Measurements from ENCODE around the gene ATAD3C. TPM values are rescaled to one million over a fixed set of nuclear protein-coding genes. Genes with fewer than 3 reads are reported as not detected.
"Not testable (repeated sequence)": the region's sequence is repeated elsewhere in the genome, so short reads cannot be mapped to it uniquely, and the experiment has no call there.

The ATAD3C gene
- total and polyA plus RNA-seq, 2 donors (not counting 1 experiment from before 2014, with no cell fraction given) = 0.17 TPM; not detected in 1

DNA sequence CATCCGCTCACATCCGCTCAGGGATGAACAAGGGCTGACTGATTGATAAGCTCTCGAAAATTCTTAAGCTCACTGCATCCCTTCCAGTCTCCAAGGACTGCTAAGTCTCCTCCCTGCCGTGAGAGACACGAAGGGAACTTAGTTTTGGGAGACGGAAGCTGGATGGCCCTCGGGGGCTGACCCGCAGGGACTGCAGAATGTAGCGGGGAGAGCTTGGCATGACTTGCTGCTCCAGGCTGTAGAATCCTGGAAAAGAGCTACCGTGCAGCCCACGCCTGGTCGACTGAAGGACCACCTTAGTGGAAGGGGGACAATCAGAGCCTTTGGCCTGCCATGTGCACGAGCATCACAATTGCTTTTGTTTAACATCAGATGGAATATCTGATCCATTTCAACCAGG, 33.7 kb upstream of the ATAD3C start:
- Histone ChIP-seq H3K36me3 (ENCODE audit: control insufficient read depth, insufficient read depth, low read length) (no peaks in the 10 kb centered on the region), H3K4me2 (ENCODE audit: extremely low read depth, insufficient read depth, low read length) (no peak overlapping the region), H3K27ac (ENCODE audit: insufficient read depth, low read length) (no peak overlapping the region), H3K9me3 (ENCODE audit: control insufficient read depth, insufficient read depth, low read depth, low read length) (no peaks in the 10 kb centered on the region), H3K27me3 (ENCODE audit: control insufficient read depth, insufficient read depth, low read length) (no peaks in the 10 kb centered on the region), H4K20me1 (ENCODE audit: control insufficient read depth, extremely low read depth, insufficient read depth, low read length) (no peaks in the 10 kb centered on the region), H2AFZ (ENCODE audit: low read length) (no peak overlapping the region), H3K79me2 (ENCODE audit: control insufficient read depth, insufficient read depth, low read length) (no peaks in the 10 kb centered on the region), H3K4me1 (ENCODE audit: control insufficient read depth, extremely low read depth, insufficient read depth, low read length) (no peaks in the 10 kb centered on the region), H3K4me3 (replicated peaks in 1 of 4; ENCODE audit: control extremely low read depth in 1 of 4, insufficient read depth in 1 of 4, low read depth in 3 of 4, low read length in 4 of 4) (no peak overlapping the region), H3K9ac (ENCODE audit: insufficient read depth, low read length) (no peak overlapping the region)
- DNase-seq (ENCODE audit: low read depth in 2 of 2) = no peak
- TF ChIP-seq, protein P1, sequence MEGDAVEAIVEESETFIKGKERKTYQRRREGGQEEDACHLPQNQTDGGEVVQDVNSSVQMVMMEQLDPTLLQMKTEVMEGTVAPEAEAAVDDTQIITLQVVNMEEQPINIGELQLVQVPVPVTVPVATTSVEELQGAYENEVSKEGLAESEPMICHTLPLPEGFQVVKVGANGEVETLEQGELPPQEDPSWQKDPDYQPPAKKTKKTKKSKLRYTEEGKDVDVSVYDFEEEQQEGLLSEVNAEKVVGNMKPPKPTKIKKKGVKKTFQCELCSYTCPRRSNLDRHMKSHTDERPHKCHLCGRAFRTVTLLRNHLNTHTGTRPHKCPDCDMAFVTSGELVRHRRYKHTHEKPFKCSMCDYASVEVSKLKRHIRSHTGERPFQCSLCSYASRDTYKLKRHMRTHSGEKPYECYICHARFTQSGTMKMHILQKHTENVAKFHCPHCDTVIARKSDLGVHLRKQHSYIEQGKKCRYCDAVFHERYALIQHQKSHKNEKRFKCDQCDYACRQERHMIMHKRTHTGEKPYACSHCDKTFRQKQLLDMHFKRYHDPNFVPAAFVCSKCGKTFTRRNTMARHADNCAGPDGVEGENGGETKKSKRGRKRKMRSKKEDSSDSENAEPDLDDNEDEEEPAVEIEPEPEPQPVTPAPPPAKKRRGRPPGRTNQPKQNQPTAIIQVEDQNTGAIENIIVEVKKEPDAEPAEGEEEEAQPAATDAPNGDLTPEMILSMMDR (conservative IDR thresholded peaks at IDR 0.05 in 1 of 2, IDR thresholded peaks at IDR 0.05 in 1 of 2; ENCODE audit: low read depth in 1 of 2, low read length in 2 of 2) = no peak
- no peak for TF ChIP-seq EZH2 (IDR thresholded peaks at IDR 0.05; ENCODE audit: low read length, missing control alignments)

DNA sequence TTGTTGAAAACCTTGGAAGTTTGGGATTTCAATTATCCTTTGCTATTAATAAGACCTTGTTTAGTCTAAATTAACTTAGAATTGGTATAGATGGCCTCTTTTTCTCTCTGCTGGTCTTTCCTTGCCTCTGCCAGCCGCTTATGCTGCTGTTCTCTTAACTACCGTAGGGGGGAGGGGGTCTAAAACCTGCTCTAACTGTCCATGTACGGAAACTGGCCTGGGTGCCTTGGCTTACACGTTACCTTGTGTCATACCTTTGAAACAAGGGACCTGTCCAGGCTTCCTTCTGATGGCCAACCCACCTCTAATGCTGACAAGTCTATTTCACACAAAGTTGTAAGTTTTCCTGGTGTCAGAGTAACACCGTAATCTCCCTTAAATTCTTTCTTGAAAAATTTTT, 32.1 kb upstream of the ATAD3C start:
- not testable (repeated sequence) for H3K79me2 ChIP-seq (ENCODE audit: control insufficient read depth, insufficient read depth, low read length); H2AFZ ChIP-seq (ENCODE audit: low read length); H3K27me3 ChIP-seq (ENCODE audit: control insufficient read depth, insufficient read depth, low read length); H3K4me3 ChIP-seq (replicated peaks in 1 of 4; ENCODE audit: control extremely low read depth in 1 of 4, insufficient read depth in 1 of 4, low read depth in 3 of 4, low read length in 4 of 4); H3K9ac ChIP-seq (ENCODE audit: insufficient read depth, low read length); DNase-seq (ENCODE audit: low read depth in 2 of 2); H3K4me2 ChIP-seq (ENCODE audit: extremely low read depth, insufficient read depth, low read length); H4K20me1 ChIP-seq (ENCODE audit: control insufficient read depth, extremely low read depth, insufficient read depth, low read length); H3K4me1 ChIP-seq (ENCODE audit: control insufficient read depth, extremely low read depth, insufficient read depth, low read length); H3K9me3 ChIP-seq (ENCODE audit: control insufficient read depth, insufficient read depth, low read depth, low read length); H3K36me3 ChIP-seq (ENCODE audit: control insufficient read depth, insufficient read depth, low read length); H3K27ac ChIP-seq (ENCODE audit: insufficient read depth, low read length)

DNA sequence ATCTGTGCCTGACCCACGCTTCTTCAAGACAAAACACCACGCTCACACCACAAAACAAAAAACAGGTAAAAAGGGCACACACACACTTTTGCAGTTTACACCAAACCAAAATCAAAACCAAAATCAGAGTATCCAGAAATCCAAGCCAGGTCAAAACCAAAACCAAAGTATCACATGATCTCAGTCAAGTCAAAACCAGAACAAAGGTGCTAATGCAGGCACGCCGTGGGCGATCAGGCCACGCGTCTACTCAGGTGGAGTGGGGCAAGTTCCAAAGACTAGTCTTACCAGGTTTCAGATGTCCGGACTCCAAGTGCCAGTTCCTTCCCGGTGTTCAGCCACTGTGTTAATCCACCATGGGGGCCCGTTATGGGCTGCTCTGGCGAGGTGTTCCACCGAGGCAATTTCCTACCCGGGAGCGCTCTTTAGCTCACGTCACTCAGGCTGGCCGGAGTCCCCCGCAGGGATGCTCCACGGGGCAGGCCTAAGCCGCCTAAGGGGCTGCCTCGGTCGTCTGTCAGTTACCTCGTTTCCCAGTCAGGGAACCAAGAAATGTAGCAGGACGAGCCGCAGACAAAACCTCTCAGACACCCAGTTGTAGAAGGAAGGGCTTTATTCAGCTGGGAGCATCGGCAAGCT, 31.5 kb upstream of the ATAD3C start:
- not testable (repeated sequence) for H3K36me3 ChIP-seq (ENCODE audit: control insufficient read depth, insufficient read depth, low read length); DNase-seq (ENCODE audit: low read depth in 2 of 2); H3K4me3 ChIP-seq (replicated peaks in 1 of 4; ENCODE audit: control extremely low read depth in 1 of 4, insufficient read depth in 1 of 4, low read depth in 3 of 4, low read length in 4 of 4); H3K4me2 ChIP-seq (ENCODE audit: extremely low read depth, insufficient read depth, low read length); H3K27ac ChIP-seq (ENCODE audit: insufficient read depth, low read length); H3K27me3 ChIP-seq (ENCODE audit: control insufficient read depth, insufficient read depth, low read length); H2AFZ ChIP-seq (ENCODE audit: low read length); H3K9ac ChIP-seq (ENCODE audit: insufficient read depth, low read length); H3K9me3 ChIP-seq (ENCODE audit: control insufficient read depth, insufficient read depth, low read depth, low read length); H4K20me1 ChIP-seq (ENCODE audit: control insufficient read depth, extremely low read depth, insufficient read depth, low read length); H3K4me1 ChIP-seq (ENCODE audit: control insufficient read depth, extremely low read depth, insufficient read depth, low read length); H3K79me2 ChIP-seq (ENCODE audit: control insufficient read depth, insufficient read depth, low read length)

DNA sequence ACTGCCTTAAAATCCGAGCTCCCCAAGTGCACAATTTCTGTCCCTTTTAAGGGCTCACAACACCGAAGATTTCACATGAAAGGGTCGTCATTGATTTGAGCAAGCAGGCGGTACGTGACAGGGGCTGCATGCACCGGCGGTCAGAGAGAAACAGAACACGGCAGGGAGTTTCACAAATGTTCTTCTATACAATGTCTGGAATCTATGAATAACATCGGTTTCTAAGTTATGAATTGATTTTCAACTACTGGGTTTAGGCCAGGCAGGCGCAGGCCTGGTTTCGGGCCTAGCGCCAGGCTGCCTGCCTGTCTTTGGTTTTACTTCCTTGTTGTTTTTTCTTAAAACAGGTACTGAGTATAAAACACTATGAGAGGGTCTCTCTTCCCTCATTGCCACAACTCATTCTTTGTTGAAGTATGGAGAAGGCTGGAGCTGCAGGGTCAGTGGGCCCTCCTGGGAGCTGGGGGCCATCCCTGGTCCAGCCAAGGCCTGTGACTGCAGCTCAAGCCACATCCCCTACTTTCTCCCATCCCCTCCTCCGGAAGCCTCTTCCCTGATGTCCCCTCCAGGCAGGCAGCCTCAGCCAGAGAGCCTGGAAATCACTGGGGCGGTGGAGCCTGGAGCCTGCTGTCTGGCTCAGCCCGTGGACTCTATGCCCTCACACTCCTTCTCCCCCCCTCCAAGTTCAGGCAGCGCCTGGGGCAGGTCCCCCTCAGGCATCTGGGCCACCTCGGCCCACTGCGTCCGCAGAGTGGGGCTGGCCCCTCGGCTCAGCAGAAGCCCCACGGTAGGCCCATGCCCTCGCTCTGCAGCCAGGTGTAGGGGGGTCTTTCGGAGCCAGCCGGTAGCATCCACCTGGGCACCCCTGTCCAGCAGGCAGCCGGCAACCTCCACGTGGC, 30.8 kb upstream of the ATAD3C start:
- no peak for TF ChIP-seq EZH2 (IDR thresholded peaks at IDR 0.05; ENCODE audit: low read length, missing control alignments)
- TF ChIP-seq, protein P1 (conservative IDR thresholded peaks at IDR 0.05 in 1 of 2, IDR thresholded peaks at IDR 0.05 in 1 of 2; ENCODE audit: low read depth in 1 of 2, low read length in 2 of 2) = no peak
- H3K9me3 ChIP-seq (ENCODE audit: control insufficient read depth, insufficient read depth, low read depth, low read length) = no peaks in the 10 kb centered on the region
- H3K4me3 ChIP-seq (replicated peaks in 1 of 4; ENCODE audit: control extremely low read depth in 1 of 4, insufficient read depth in 1 of 4, low read depth in 3 of 4, low read length in 4 of 4) = no peak overlapping the region
- no peak overlapping the region for H2AFZ ChIP-seq (ENCODE audit: low read length)
- no peak overlapping the region for H3K27ac ChIP-seq (ENCODE audit: insufficient read depth, low read length)
- H3K4me1 ChIP-seq (ENCODE audit: control insufficient read depth, extremely low read depth, insufficient read depth, low read length) = peaks cover 4% of the 10 kb centered on the region
- no peaks in the 10 kb centered on the region for H4K20me1 ChIP-seq (ENCODE audit: control insufficient read depth, extremely low read depth, insufficient read depth, low read length)
- H3K27me3 ChIP-seq (ENCODE audit: control insufficient read depth, insufficient read depth, low read length) = no peaks in the 10 kb centered on the region
- DNase-seq (ENCODE audit: low read depth in 2 of 2) = no peak
- no peak overlapping the region for H3K9ac ChIP-seq (ENCODE audit: insufficient read depth, low read length)
- no peaks in the 10 kb centered on the region for H3K79me2 ChIP-seq (ENCODE audit: control insufficient read depth, insufficient read depth, low read length)
- H3K4me2 ChIP-seq (ENCODE audit: extremely low read depth, insufficient read depth, low read length) = no peak overlapping the region
- no peaks in the 10 kb centered on the region for H3K36me3 ChIP-seq (ENCODE audit: control insufficient read depth, insufficient read depth, low read length)
